LNCaP clone FGC (cell line): Measurements from ENCODE around the gene CYP11A1.
"Not testable (repeated sequence)": the region's sequence is repeated elsewhere in the genome, so short reads cannot be mapped to it uniquely, and the experiment has no call there.

ENCODE experiments used
- DNase-seq: peaks from one replicate; pipeline ENCODE4 v3.0.0-alpha.2; 2011; ENCODE audit warnings: low read depth
- H3K4me3 ChIP-seq: 2 replicates; pipeline ENCODE4 v1.5.1; 2011; ENCODE audit warnings: mild to moderate bottlenecking, low read depth, low read length, control low read depth
- CTCF ChIP-seq: IDR thresholded peaks from 2 replicates; pipeline ENCODE4 v1.5.1; 2012; ENCODE audit warnings: mild to moderate bottlenecking; ENCODE audit not compliant: control insufficient read depth, insufficient read depth; ENCODE audit errors: extremely low read depth

CYP11A1 gene

GRCh38 chr15:74392451-74392830 lies 25.0 kb upstream of the CYP11A1 start:
- DNase-seq: no peak
- H3K4me3 ChIP-seq: no peak overlapping the region
- TF ChIP-seq CTCF: no peak

- H3K4me3 ChIP-seq: no peak overlapping the region
- no peak for TF ChIP-seq CTCF
- no peak for DNase-seq
Observed at GRCh38 chr15:74391582-74392450, 24.4 kb upstream of the CYP11A1 start.

- no peak overlapping the region for H3K4me3 ChIP-seq
- no peak for TF ChIP-seq CTCF
- no peak for DNase-seq
Observed at GRCh38 chr15:74390647-74391288, 23.3 kb upstream of the CYP11A1 start.

GRCh38 chr15:74390049-74390646 lies 22.7 kb upstream of the CYP11A1 start:
- not testable (repeated sequence) for DNase-seq, H3K4me3 ChIP-seq

GRCh38 chr15:74389241-74390048 lies 22.0 kb upstream of the CYP11A1 start:
- no peak for TF ChIP-seq CTCF
- no peak for DNase-seq
- H3K4me3 ChIP-seq: no peak overlapping the region

GRCh38 chr15:74388363-74388951 lies 21.0 kb upstream of the CYP11A1 start:
- no peak overlapping the region for H3K4me3 ChIP-seq
- no peak for DNase-seq
- TF ChIP-seq CTCF: no peak
